Activated naive CD4-positive, alpha-beta T cell treated with anti-CD3 and anti-CD28 coated beads, Interleukin-2, amount 50 U/mL, for 24 hours (primary cell): ENCODE results near the gene NAA35.

ENCODE experiments used
- H3K27ac Mint-ChIP-seq: one replicate; pipeline ENCODE4 v1.8.0; 2021; ENCODE audit warnings: mild to moderate bottlenecking, mixed read lengths
- H3K27me3 Mint-ChIP-seq: one replicate; pipeline ENCODE4 v1.8.0; 2021; ENCODE audit warnings: mixed read lengths
- H3K36me3 Mint-ChIP-seq: one replicate; pipeline ENCODE4 v1.8.0; 2021; ENCODE audit warnings: mixed read lengths
- H3K4me1 Mint-ChIP-seq: one replicate; pipeline ENCODE4 v1.8.0; 2021; ENCODE audit warnings: mixed read lengths
- H3K4me3 Mint-ChIP-seq: one replicate; pipeline ENCODE4 v1.8.0; 2021; ENCODE audit warnings: mild to moderate bottlenecking, mixed read lengths
- H3K9me3 Mint-ChIP-seq: one replicate; pipeline ENCODE4 v1.8.0; 2021; ENCODE audit warnings: mixed read lengths

NAA35 gene

DNA sequence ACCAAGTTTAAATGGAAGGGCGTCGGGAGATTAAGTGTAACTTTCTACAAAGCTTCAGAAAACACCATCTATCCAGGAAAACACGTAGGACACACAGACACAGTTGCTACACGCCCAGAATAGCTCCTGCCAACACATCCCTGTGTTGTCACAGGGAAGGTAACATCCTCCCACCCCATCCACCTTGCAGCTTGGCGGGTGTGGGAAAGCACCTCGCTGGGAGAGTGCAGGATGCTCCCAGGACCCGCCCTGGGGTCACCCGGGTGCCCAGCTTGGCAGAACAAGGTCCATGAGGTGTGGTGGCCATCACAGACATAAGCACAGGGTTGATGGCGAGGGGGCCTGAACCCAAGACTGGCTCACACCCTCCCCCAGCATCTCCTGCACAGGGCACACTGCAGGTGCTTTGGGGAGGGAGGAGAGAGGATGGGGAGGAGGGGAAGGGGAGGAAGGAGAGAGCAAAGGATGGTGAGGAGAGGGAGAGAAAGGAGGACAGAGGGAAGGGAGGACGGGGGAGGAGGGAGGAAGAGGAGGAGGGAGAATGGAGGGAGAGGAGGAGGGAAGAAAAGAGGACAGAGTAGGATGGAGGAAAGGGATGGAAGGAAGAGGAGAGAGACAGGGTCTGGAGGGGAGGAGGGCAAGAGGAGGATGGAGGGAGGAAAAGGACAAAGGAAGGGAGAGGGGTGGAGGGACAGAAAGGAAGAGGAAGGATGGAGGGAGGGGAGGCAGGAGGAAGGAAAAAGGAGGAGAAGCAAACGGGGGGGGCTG, 121.2 kb downstream of the NAA35 start:
- no peaks in the 10 kb centered on the region for H3K4me1 Mint-ChIP-seq
- no peaks in the 10 kb centered on the region for H3K9me3 Mint-ChIP-seq
- H3K4me3 Mint-ChIP-seq, result no peak overlapping the region
- peaks cover 5% of the 10 kb centered on the region for H3K27me3 Mint-ChIP-seq
- no peak overlapping the region for H3K27ac Mint-ChIP-seq
- no peaks in the 10 kb centered on the region for H3K36me3 Mint-ChIP-seq

DNA sequence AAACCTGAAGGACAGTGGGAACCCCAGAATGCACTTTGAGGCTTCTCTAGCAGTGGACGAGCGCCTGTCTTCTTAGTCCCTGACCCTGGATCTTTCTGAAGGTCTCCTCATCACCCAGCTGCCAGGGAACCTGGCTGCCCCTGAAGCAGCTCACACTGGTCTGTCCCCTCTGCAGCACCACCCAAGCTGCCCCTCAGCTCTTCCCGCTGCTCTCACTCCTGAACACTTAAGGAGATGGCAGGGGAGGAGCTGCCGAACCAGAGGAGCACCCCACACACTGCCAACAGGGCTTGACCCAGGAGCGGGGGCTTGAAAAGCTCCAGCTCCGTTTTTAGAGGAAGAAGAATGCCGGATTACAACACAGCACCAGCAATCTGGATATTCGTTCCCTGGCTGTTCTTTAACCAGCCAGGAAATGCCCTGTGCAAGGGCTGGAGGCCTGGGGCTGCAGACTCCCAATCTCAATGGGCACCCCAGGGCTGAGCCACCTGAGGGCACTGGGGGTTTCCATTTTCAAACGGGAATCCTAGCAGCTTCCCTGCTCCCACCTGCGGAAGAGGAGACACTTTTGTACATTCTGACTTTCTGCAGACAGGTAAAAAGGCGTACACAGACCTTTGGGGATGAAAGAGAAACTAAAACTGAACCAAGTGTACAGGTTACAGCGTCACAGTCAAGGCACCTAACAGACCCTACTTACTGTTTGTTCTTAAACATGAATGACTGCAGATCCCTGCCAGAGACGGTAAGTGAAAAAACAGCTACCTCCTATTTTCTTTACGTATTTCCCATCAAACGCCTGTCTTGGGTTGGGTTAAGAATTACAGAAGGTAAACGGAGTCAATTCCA, 122.1 kb downstream of the NAA35 start:
- Mint-ChIP-seq H3K4me1 (no peaks in the 10 kb centered on the region), H3K36me3 (no peaks in the 10 kb centered on the region), H3K27me3 (peaks cover 5% of the 10 kb centered on the region), H3K27ac (no peak overlapping the region), H3K9me3 (no peaks in the 10 kb centered on the region), H3K4me3 (no peak overlapping the region)

DNA sequence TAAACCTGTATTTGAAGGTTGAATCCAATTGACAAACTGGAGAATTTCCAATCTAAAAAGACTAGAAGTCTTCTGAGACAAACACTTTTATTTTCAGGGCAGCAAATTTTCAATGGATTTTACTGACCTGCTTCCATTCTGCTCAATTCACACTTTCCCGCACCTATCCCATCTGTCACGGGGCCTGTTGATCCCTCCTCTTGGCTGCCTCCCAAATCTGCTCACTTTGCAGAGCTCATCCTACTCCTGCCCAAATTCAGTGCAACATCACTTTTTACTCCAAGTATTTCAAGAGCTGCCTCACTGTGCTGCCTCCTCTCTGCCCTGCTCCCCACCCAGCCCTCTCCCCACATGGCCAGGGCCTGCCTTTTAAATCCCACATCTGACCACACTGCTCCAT, 123.3 kb downstream of the NAA35 start:
- Mint-ChIP-seq H3K9me3 (no peaks in the 10 kb centered on the region), H3K4me3 (no peak overlapping the region), H3K27me3 (peaks cover 1% of the 10 kb centered on the region), H3K4me1 (no peaks in the 10 kb centered on the region), H3K27ac (no peak overlapping the region), H3K36me3 (no peaks in the 10 kb centered on the region)

DNA sequence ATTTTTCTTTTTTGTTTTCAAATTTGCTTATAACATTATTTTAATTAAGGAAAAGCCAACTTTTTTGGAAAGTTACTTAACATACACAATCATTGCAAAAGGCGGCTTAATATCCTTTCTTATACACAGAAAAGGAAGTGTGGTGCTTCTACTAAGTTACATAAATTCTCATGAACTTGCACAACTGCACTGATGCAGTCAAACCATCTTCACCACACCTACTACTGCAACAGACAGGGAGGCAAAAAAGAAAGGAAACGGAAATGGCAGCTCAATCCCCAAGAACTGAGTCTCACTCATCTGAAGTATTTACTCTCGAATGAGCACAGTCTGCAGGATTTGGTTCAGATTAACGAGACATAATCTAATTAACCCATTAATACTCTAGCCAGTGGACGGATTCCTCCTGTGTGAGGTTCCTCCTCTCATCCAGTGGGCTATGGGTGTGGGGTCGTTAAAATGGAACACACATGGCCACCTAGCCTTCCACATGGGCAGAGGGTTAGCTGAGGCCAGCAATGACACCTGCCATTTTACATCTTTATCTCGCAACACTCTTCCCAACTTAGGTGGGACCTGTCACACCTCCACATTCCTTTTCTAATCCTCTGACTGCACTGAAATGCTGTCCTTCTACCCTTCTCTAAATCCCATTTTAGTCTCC, 128.4 kb downstream of the NAA35 start:
- no peaks in the 10 kb centered on the region for H3K36me3 Mint-ChIP-seq
- no peaks in the 10 kb centered on the region for H3K27me3 Mint-ChIP-seq
- H3K27ac Mint-ChIP-seq, result no peak overlapping the region
- no peaks in the 10 kb centered on the region for H3K9me3 Mint-ChIP-seq
- no peaks in the 10 kb centered on the region for H3K4me1 Mint-ChIP-seq
- H3K4me3 Mint-ChIP-seq, result no peak overlapping the region
